Osteocyte (in vitro differentiated cells): ENCODE measurements around the gene TBX21. TPM values are rescaled to one million over a fixed set of nuclear protein-coding genes. Genes with fewer than 3 reads are reported as not detected.

ENCODE experiments used
- DNase-seq: peaks from one replicate; pipeline ENCODE4 v3.0.0; 2021; ENCODE audit warnings: mixed read lengths; ENCODE audit not compliant: unreplicated experiment; ENCODE audit errors: extremely low spot score
- H3K27ac Mint-ChIP-seq: one replicate; pipeline ENCODE4 v1.8.0; 2021; ENCODE audit warnings: mild to moderate bottlenecking, mixed read lengths; ENCODE audit not compliant: unreplicated experiment
- H3K27me3 Mint-ChIP-seq: one replicate; pipeline ENCODE4 v1.8.0; 2021; ENCODE audit warnings: mixed read lengths; ENCODE audit not compliant: unreplicated experiment
- H3K36me3 Mint-ChIP-seq: one replicate; pipeline ENCODE4 v1.8.0; 2021; ENCODE audit warnings: mixed read lengths; ENCODE audit not compliant: unreplicated experiment
- H3K4me1 Mint-ChIP-seq: one replicate; pipeline ENCODE4 v1.8.0; 2021; ENCODE audit warnings: mixed read lengths; ENCODE audit not compliant: unreplicated experiment
- H3K4me3 Mint-ChIP-seq: one replicate; pipeline ENCODE4 v1.8.0; 2021; ENCODE audit warnings: mild to moderate bottlenecking, moderate library complexity, mixed read lengths; ENCODE audit not compliant: unreplicated experiment
- H3K9me3 Mint-ChIP-seq: one replicate; pipeline ENCODE4 v1.8.0; 2021; ENCODE audit warnings: mixed read lengths; ENCODE audit not compliant: unreplicated experiment
- CTCF ChIP-seq: fragments of 200-600 bp; sonication (generic); IDR thresholded peaks from 2 replicates; pipeline ENCODE4 v1.5.0; 2021; ENCODE audit warnings: antibody characterized with exemption, mild to moderate bottlenecking, moderate library complexity
- total RNA-seq: library from RNA; stranded (reverse); gene quantifications from 2 replicates; pipeline ENCODE4 v1.2.1, GENCODE V29; 2021

TBX21 gene
- total RNA-seq, 1 donor from 2014 or later: not detected

- Mint-ChIP-seq H3K27ac (no peak overlapping the region), H3K36me3 (peaks cover 21% of the 10 kb centered on the region), H3K4me3 (no peak overlapping the region), H3K27me3 (no peaks in the 10 kb centered on the region), H3K9me3 (no peaks in the 10 kb centered on the region), H3K4me1 (peaks cover 1% of the 10 kb centered on the region)
- no peak for TF ChIP-seq CTCF
- DNase-seq: no peak
These were observed 28.9 kb upstream of the TBX21 start for GRCh38 chr17:47704116-47704515.

GRCh38 chr17:47704736-47705135 is 28.3 kb upstream of the TBX21 start:
- H3K9me3 Mint-ChIP-seq: no peaks in the 10 kb centered on the region
- H3K36me3 Mint-ChIP-seq: peaks cover 24% of the 10 kb centered on the region
- H3K4me3 Mint-ChIP-seq: no peak overlapping the region
- H3K27ac Mint-ChIP-seq: no peak overlapping the region
- no peaks in the 10 kb centered on the region for H3K27me3 Mint-ChIP-seq
- DNase-seq: no peak
- TF ChIP-seq CTCF: no peak
- H3K4me1 Mint-ChIP-seq: peaks cover 1% of the 10 kb centered on the region

GRCh38 chr17:47705536-47706530 is 27.2 kb upstream of the TBX21 start:
- H3K9me3 Mint-ChIP-seq: no peaks in the 10 kb centered on the region
- no peak for DNase-seq
- H3K27ac Mint-ChIP-seq: no peak overlapping the region
- H3K36me3 Mint-ChIP-seq: peaks cover 27% of the 10 kb centered on the region
- TF ChIP-seq CTCF: no peak
- no peak overlapping the region for H3K4me3 Mint-ChIP-seq
- no peaks in the 10 kb centered on the region for H3K27me3 Mint-ChIP-seq
- H3K4me1 Mint-ChIP-seq: peaks cover 1% of the 10 kb centered on the region

- H3K36me3 Mint-ChIP-seq: peaks cover 30% of the 10 kb centered on the region
- no peak for DNase-seq
- H3K27ac Mint-ChIP-seq: no peak overlapping the region
- no peak for TF ChIP-seq CTCF
- peaks cover 1% of the 10 kb centered on the region for H3K4me1 Mint-ChIP-seq
- H3K4me3 Mint-ChIP-seq: no peak overlapping the region
- H3K9me3 Mint-ChIP-seq: no peaks in the 10 kb centered on the region
- H3K27me3 Mint-ChIP-seq: peaks cover 6% of the 10 kb centered on the region
These were observed 25.8 kb upstream of the TBX21 start for GRCh38 chr17:47707056-47707804.

- H3K27me3 Mint-ChIP-seq: peaks cover 10% of the 10 kb centered on the region
- H3K4me3 Mint-ChIP-seq: no peak overlapping the region
- H3K36me3 Mint-ChIP-seq: peaks cover 30% of the 10 kb centered on the region
- H3K27ac Mint-ChIP-seq: no peak overlapping the region
- DNase-seq: no peak
- H3K9me3 Mint-ChIP-seq: no peaks in the 10 kb centered on the region
- no peak for TF ChIP-seq CTCF
- peaks cover 1% of the 10 kb centered on the region for H3K4me1 Mint-ChIP-seq
These were observed 25.2 kb upstream of the TBX21 start for GRCh38 chr17:47707884-47708283.
